Activated T-helper 1 cell treated with anti-CD3 and anti-CD28 coated beads, Interleukin-2, amount 50 U/mL, for 16 hours (primary cell): ENCODE measurements around the gene HDAC7.

Source experiments
- DNase-seq, 2 donors: peaks; one replicate each; pipeline ENCODE4 v3.0.0-alpha.2; 2020; ENCODE audit warnings: low read depth in 1 of 2, low spot score in 1 of 2

HDAC7 gene

GRCh38 chr12:47819896-47820630 is at the start of gene HDAC7:
TSS of gene HDAC7 (minus strand) at chr12:47819903. CDS start at chr12:47819785, 118 bp downstream.
- DNase-seq = peak; percentile 39 to 63

GRCh38 chr12:47868552-47869031 is 48.9 kb upstream of the HDAC7 start:
- DNase-seq = no peak

- DNase-seq = no peak
Measured at GRCh38 chr12:47868041-47868440, 48.3 kb upstream of the HDAC7 start.

- DNase-seq = no peak
Measured at GRCh38 chr12:47867495-47867941, 47.8 kb upstream of the HDAC7 start.

- no peak for DNase-seq
Measured at GRCh38 chr12:47864646-47865235, 45.0 kb upstream of the HDAC7 start.

- DNase-seq = no peak
Measured at GRCh38 chr12:47863985-47864384, 44.3 kb upstream of the HDAC7 start.

- DNase-seq = no peak
Measured at GRCh38 chr12:47863467-47863866, 43.8 kb upstream of the HDAC7 start.

GRCh38 chr12:47862881-47863280 is 43.2 kb upstream of the HDAC7 start:
- no peak for DNase-seq

GRCh38 chr12:47862167-47862750 is 42.6 kb upstream of the HDAC7 start:
- no peak for DNase-seq

GRCh38 chr12:47860873-47861272 is 41.2 kb upstream of the HDAC7 start:
- no peak for DNase-seq

GRCh38 chr12:47860279-47860841 is 40.7 kb upstream of the HDAC7 start:
- no peak for DNase-seq

GRCh38 chr12:47858511-47859266 is 39.0 kb upstream of the HDAC7 start:
- no peak for DNase-seq

GRCh38 chr12:47856721-47857575 is 37.2 kb upstream of the HDAC7 start:
- no peak for DNase-seq

GRCh38 chr12:47856094-47856493 is 36.4 kb upstream of the HDAC7 start:
- no peak for DNase-seq

GRCh38 chr12:47855502-47855901 is 35.8 kb upstream of the HDAC7 start:
- DNase-seq = no peak

GRCh38 chr12:47854531-47854930 is 34.8 kb upstream of the HDAC7 start:
- no peak for DNase-seq

GRCh38 chr12:47852096-47852571 is 32.4 kb upstream of the HDAC7 start:
- no peak for DNase-seq

GRCh38 chr12:47851303-47851952 is 31.7 kb upstream of the HDAC7 start:
- no peak for DNase-seq
